ENCODE data around the gene SCNN1A. TPM values are rescaled to one million over a fixed set of nuclear protein-coding genes. Genes with fewer than 3 reads are reported as not detected.

SCNN1A gene
- total and polyA plus RNA-seq, 2 of the 4 experiments (the other 2 are of a cell fraction), result 0.41 TPM; not detected in 1

GRCh38 chr12:6302621-6303020 is 72.7 kb downstream of the SCNN1A start:
- peak; percentile 48 for DNase-seq
- Histone ChIP-seq H3K27me3 (ENCODE audit: control insufficient read depth, insufficient read depth, low read length) (peaks cover 6% of the 10 kb centered on the region; the same call in 1 of the 2 replicates), H2BK120ac (ENCODE audit: low read depth, low read length) (no peak overlapping the region), H2AFZ (replicated peaks; ENCODE audit: low read length, poor library complexity) (peak overlapping the region; percentile 63), H3K56ac (ENCODE audit: extremely low read depth, insufficient read depth, low read length) (no peak overlapping the region), H2AK5ac (ENCODE audit: low read depth, low read length) (no peak overlapping the region), H3K9me1 (ENCODE audit: insufficient read depth, low read length) (no peaks in the 10 kb centered on the region), H2BK20ac (ENCODE audit: low read depth, low read length) (no peak overlapping the region), H3K79me1 (ENCODE audit: low read depth in 1 of 2, low read length in 2 of 2) (no peaks in the 10 kb centered on the region), H3K9me3 (ENCODE audit: control insufficient read depth, insufficient read depth, low read length) (no peaks in the 10 kb centered on the region), H4K5ac (ENCODE audit: low read depth, low read length) (no peak overlapping the region), H3K27ac (ENCODE audit: insufficient read depth, low read length) (no peak overlapping the region), H3K36me3 (ENCODE audit: control insufficient read depth, insufficient read depth, low read length) (no peaks in the 10 kb centered on the region), H4K91ac (ENCODE audit: insufficient read depth, low read depth, low read length) (no peak overlapping the region), H3K9ac (ENCODE audit: low read depth, low read length) (no peak overlapping the region), H3K23ac (ENCODE audit: low read depth, low read length) (0 out of 2 replicates have a peak overlapping the region, but pooled peaks have one; percentile 37), H3K4me2 (ENCODE audit: low read depth, low read length) (no peak overlapping the region), H2BK15ac (ENCODE audit: low read depth, low read length) (no peak overlapping the region), H2AK9ac (replicated peaks; ENCODE audit: low read depth, low read length, poor library complexity) (no peak overlapping the region), H4K20me1 (ENCODE audit: insufficient read depth, low read length) (no peaks in the 10 kb centered on the region), H3K4me1 (ENCODE audit: control insufficient read depth, insufficient read depth, low read length) (no peaks in the 10 kb centered on the region; the same call in 1 of the 2 replicates), H4K8ac (ENCODE audit: low read depth in 2 of 2, low read length in 2 of 2) (no peak overlapping the region), H2BK5ac (ENCODE audit: low read depth, low read length, poor library complexity, severe bottlenecking) (no peak overlapping the region), H3K4me3 (ENCODE audit: insufficient read depth, low read depth, low read length) (no peak overlapping the region), H3K14ac (replicated peaks; ENCODE audit: low read depth, low read length) (0 out of 2 replicates have a peak overlapping the region, but pooled peaks have one; percentile 4), H3K18ac (ENCODE audit: low read depth, low read length) (no peak overlapping the region), H3K4ac (ENCODE audit: low read depth, low read length) (no peak overlapping the region)
- ChIA-PET POLR2A (ENCODE audit: unreplicated experiment) (no interaction called here), CTCF (no interaction called here)
- dilution Hi-C loops (cut with HindIII; ENCODE audit: low sequenced_read_pairs, unreplicated experiment) (no loop called here), intact Hi-C loops (cut with micrococcal nuclease) (no loop called here), in situ Hi-C loops (cut with MboI; ENCODE audit: low sequenced_read_pairs) (no loop called here)
- TF ChIP-seq CTCF (conservative IDR thresholded peaks at IDR 0.05; ENCODE audit: low read depth, low read length) (no peak), FOS (IDR thresholded peaks at IDR 0.05; ENCODE audit: low read depth, low read length) (no peak), RAD21 (IDR thresholded peaks at IDR 0.05; ENCODE audit: low read length) (no peak), ELK1 (IDR thresholded peaks at IDR 0.05; ENCODE audit: borderline replicate concordance, low read depth, low read length) (no peak), CHD1 (IDR thresholded peaks at IDR 0.05; ENCODE audit: low read depth, low read length) (no peak), SMC3 (IDR thresholded peaks at IDR 0.05; ENCODE audit: low read depth, low read length) (no peak), NFE2L2 (IDR thresholded peaks at IDR 0.05; ENCODE audit: low read depth, low read length) (no peak), POLR2A (IDR thresholded peaks at IDR 0.05; ENCODE audit: low read depth, low read length) (no peak), MAFK (IDR thresholded peaks at IDR 0.05; ENCODE audit: low read depth, low read length) (no peak), RCOR1 (IDR thresholded peaks at IDR 0.05; ENCODE audit: insufficient replicate concordance, low read length) (no peak), RFX5 (IDR thresholded peaks at IDR 0.05; ENCODE audit: low read depth, low read length) (no peak), CEBPB (IDR thresholded peaks at IDR 0.05; ENCODE audit: low read depth, low read length) (no peak), MXI1 (IDR thresholded peaks at IDR 0.05; ENCODE audit: borderline replicate concordance, low read depth, low read length) (no peak), MAZ (IDR thresholded peaks at IDR 0.05; ENCODE audit: borderline replicate concordance, low read depth, low read length) (no peak), BHLHE40 (IDR thresholded peaks at IDR 0.05; ENCODE audit: low read depth, low read length) (no peak), USF2 (IDR thresholded peaks at IDR 0.05; ENCODE audit: low read depth, low read length) (no peak)
- no peak for ATAC-seq (ENCODE audit: low read depth)
- BruUV-seq (replicated peaks), result no TSS peak
- WGBS, 2 experiments (ENCODE audit: extremely low coverage in 2 of 2, insufficient read length in 1 of 2), result 93% methylated on average over 3 of the region's 3 CpGs; no CpG with 5 or more reads in 1 of the 2 experiments

Data from IMR-90 (cell line).